ENCODE measurements around the gene EGLN3. TPM values are rescaled to one million over a fixed set of nuclear protein-coding genes. Genes with fewer than 3 reads are reported as not detected.

EGLN3 gene
- total RNA-seq, 4 donors from 2014 or later, result 17.7 to 39.8 (median 33.5) TPM

DNA sequence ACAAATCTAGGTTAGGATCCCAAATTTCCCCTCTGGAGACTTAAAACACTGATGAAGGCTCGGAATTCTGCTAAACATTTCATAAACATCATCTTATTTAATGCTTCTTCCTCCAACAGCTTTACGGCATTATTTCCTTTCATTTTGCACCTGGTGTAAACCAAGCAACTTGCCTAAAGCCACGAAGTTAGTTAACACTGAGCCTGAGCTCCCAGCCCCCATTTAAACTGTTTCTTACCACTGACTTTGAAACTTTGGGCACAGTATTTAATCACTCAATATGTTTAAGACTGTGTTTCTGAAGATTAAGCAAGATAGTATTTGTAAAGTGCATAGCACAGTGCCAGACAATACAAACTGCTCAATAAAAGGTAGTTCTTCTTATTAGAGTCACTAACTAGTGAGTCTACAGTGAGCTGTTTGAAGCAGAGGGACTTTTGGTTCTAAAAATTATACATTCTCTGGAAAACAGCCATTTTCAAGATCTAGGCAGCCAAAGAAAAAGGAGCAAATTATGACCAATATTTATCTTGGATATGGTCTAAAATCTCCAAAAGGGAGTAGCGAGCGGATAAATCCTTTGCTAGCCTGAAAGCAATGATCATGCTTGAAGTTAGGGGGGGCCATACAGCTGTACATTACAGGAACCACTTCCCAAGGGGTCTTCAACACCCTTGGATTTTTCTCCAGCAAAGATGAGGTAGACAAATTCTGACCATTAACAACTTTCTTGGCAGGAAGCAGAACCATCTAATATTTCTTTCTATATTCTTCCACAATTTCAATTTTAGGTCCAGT is 4.0 kb downstream of the EGLN3 start:
- H3K36me3 ChIP-seq, result no peaks in the 10 kb centered on the region
- TF ChIP-seq POLR2AphosphoS5 (IDR thresholded peaks at IDR 0.05), result no peak
- TF ChIP-seq, protein P1, sequence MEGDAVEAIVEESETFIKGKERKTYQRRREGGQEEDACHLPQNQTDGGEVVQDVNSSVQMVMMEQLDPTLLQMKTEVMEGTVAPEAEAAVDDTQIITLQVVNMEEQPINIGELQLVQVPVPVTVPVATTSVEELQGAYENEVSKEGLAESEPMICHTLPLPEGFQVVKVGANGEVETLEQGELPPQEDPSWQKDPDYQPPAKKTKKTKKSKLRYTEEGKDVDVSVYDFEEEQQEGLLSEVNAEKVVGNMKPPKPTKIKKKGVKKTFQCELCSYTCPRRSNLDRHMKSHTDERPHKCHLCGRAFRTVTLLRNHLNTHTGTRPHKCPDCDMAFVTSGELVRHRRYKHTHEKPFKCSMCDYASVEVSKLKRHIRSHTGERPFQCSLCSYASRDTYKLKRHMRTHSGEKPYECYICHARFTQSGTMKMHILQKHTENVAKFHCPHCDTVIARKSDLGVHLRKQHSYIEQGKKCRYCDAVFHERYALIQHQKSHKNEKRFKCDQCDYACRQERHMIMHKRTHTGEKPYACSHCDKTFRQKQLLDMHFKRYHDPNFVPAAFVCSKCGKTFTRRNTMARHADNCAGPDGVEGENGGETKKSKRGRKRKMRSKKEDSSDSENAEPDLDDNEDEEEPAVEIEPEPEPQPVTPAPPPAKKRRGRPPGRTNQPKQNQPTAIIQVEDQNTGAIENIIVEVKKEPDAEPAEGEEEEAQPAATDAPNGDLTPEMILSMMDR (IDR thresholded peaks at IDR 0.05), result no peak
- TF ChIP-seq EP300 (IDR thresholded peaks at IDR 0.05), result no peak
- no peak for TF ChIP-seq POLR2A (IDR thresholded peaks at IDR 0.05)
- H3K4me1 ChIP-seq, result peaks cover 9 to 96% (median 10%) of the 10 kb centered on the region in 3 donors
- ATAC-seq, result no peak
- no peaks in the 10 kb centered on the region for H3K27me3 ChIP-seq
- H3K9me3 ChIP-seq, result no peaks in the 10 kb centered on the region
- 39 to 53% methylated on average over 5 of the region's 5 CpGs for WGBS, 2 donors (ENCODE audit: low coverage in 1 of 2)
- peak overlapping the region; percentile 10 to 88 (median 34) for H3K27ac ChIP-seq
- H3K4me3 ChIP-seq, result peak overlapping the region; percentile 23 to 85

DNA sequence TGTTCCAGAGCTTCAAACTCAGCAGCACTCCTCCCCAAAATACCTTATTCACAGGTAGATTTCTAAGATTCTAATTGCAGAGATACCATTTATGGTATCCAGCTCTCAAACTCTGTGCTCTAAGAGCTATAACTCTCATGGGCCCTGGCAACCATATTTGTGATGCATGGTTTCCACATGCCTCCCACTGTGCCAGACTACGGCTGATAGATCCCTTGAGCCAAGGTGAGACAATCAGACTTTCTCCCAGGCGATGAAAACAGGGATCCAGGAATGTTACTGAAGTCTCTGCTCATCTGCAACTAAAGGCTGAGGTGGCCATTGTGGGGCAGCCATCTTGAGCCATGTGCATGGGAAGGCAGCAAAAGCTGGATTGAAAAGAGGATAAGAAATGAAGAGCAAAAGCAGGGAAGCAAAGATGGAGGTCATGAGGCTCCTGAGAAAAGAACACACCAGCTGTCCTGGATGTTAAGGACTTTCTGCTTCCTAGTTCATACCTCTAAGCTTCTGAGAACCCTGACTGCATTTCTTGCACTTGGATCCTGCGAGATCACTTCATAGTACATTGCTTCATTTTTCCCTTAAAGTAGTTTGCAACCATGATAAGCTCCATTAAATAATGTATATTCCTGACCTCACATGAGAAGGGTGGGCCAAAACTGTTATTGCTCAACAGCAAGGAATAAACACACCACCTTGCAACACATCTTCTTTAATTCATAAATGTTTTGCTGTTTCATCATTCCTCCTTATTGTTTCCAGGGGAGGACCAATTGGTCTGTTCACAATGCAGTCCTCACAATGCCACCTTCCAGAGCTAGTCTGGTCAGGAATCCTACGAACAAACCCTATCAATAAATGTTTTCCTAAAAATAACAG is 5.4 kb downstream of the EGLN3 start:
- no peak overlapping the region for H3K4me3 ChIP-seq
- H3K27me3 ChIP-seq, result no peaks in the 10 kb centered on the region
- no peak for ATAC-seq
- WGBS, 2 donors (ENCODE audit: low coverage in 1 of 2), result 45 to 88% methylated on average over 2 to 4 of the region's 4 CpGs
- H3K4me1 ChIP-seq, result peaks cover 4 to 100% (median 6%) of the 10 kb centered on the region in 3 donors
- no peaks in the 10 kb centered on the region for H3K36me3 ChIP-seq
- TF ChIP-seq, protein P1 (IDR thresholded peaks at IDR 0.05), result no peak
- no peak for TF ChIP-seq EP300 (IDR thresholded peaks at IDR 0.05)
- TF ChIP-seq POLR2AphosphoS5 (IDR thresholded peaks at IDR 0.05), result no peak
- no peak for TF ChIP-seq POLR2A (IDR thresholded peaks at IDR 0.05)
- H3K27ac ChIP-seq, result peak overlapping the region in 2 of 4 donors; percentile 32 to 88
- H3K9me3 ChIP-seq, result no peaks in the 10 kb centered on the region

DNA sequence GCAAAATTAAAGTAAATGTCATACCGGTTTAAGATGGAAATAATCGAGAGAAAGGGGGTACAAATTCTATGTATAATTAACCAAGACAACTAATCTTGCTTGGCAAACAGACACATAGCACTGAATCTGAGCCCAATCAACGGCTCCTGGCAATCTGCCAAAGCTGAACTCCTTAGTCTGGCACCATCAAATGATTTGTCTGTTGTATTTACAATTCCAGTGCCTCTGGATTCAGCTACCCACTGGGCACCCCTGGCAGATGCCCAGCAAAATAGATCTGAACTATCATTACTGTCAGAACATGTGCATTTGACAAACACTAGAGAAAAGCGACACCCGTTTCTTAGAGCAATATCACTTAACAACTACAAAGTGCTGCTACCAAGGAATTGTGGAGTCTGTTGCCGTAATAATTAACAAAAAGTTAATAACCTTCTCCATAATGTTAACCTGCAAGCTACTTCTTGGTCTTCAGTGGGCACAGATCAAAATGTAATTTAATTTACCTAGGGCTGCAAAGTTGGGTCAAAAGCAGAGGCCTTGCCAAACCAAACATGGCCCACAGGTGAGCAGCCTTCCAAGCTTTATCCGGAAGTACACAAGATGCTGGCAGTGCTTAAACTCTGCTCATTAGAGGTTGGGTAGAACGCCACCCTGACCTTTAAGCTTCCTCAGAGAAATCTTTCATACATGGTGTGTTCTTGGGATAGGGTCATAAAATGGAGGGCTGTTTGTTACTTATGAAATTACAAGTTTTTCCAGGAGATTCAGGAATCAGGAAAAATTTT is 7.6 kb downstream of the EGLN3 start:
- Histone ChIP-seq H3K27ac (peak overlapping the region; percentile 33 to 76 (median 50)), H3K4me3 (no peak overlapping the region), H3K9me3 (no peaks in the 10 kb centered on the region), H3K27me3 (no peaks in the 10 kb centered on the region), H3K4me1 (peaks cover 11 to 100% (median 11%) of the 10 kb centered on the region in 3 donors), H3K36me3 (no peaks in the 10 kb centered on the region)
- TF ChIP-seq POLR2AphosphoS5 (IDR thresholded peaks at IDR 0.05) (peak; percentile 4), EP300 (IDR thresholded peaks at IDR 0.05) (no peak), POLR2A (IDR thresholded peaks at IDR 0.05) (no peak)
- TF ChIP-seq, protein P1 (IDR thresholded peaks at IDR 0.05), result no peak
- ATAC-seq, result no peak
- 50 to 52% methylated on average over 6 to 7 of the region's 8 CpGs for WGBS, 2 donors (ENCODE audit: low coverage in 1 of 2)

DNA sequence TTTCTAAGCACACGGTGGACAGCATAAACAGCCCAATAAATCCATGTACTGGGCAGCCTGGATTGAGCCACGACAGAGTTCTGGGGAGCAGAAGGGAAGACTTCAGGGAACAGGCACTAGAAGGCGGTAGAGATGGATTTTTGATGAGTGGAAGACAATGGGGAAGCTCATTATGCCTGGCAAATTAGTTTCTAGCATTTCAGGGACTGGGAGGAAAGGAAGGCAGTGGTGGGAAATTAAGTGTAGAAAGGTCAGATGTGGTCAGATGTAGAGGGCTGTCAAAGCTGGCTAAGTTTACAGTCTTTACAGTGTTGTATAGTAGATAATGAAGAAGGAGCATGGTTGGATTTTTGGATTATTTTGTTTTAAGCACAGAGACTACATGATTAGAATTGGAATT is 9.2 kb downstream of the EGLN3 start:
- ATAC-seq, result no peak
- no peaks in the 10 kb centered on the region for H3K9me3 ChIP-seq
- 40 to 47% methylated on average over 2 to 3 of the region's 3 CpGs for WGBS, 2 donors (ENCODE audit: low coverage in 1 of 2)
- H3K4me1 ChIP-seq, result peaks cover 17 to 100% (median 17%) of the 10 kb centered on the region in 3 donors
- TF ChIP-seq, protein P1 (IDR thresholded peaks at IDR 0.05), result no peak
- TF ChIP-seq POLR2A (IDR thresholded peaks at IDR 0.05) (no peak), POLR2AphosphoS5 (IDR thresholded peaks at IDR 0.05) (no peak), EP300 (IDR thresholded peaks at IDR 0.05) (no peak)
- H3K36me3 ChIP-seq, result no peaks in the 10 kb centered on the region
- H3K27ac ChIP-seq, result peak overlapping the region; percentile 1 to 76 (median 64)
- no peak overlapping the region for H3K4me3 ChIP-seq
- H3K27me3 ChIP-seq, result no peaks in the 10 kb centered on the region

All from gastroesophageal sphincter (tissue), 4 donors.